Tibial nerve (tissue), 4 donors: ENCODE measurements around the gene UNC79. TPM values are rescaled to one million over a fixed set of nuclear protein-coding genes. Genes with fewer than 3 reads are reported as not detected.
A peak's percentile ranks its signal among the peaks of the same experiment; 100 is the strongest.

ENCODE experiments used
- DNase-seq, 2 donors: peaks; one replicate each; pipeline ENCODE4 v3.0.0-alpha.2; 2019; ENCODE audit warnings: low spot score in 2 of 2
- H3K27ac ChIP-seq, 4 donors: fragments of 200-600 bp; sonication (generic) in 3 of 4; one replicate each; pipeline ENCODE4 v1.5.1; 2017 to 2019; ENCODE audit warnings: mild to moderate bottlenecking in 1 of 4
- H3K27me3 ChIP-seq, 2 donors: fragments of 200-600 bp; sonication (generic) in 1 of 2; one replicate each; pipeline versions ENCODE4 v1.5.1 to v1.6.0; 2017 to 2019
- H3K36me3 ChIP-seq, 3 donors: fragments of 200-600 bp; sonication (generic); one replicate each; pipeline ENCODE4 v1.5.1; 2018 to 2019
- H3K4me1 ChIP-seq, 4 donors: fragments of 200-600 bp; sonication (generic) in 3 of 4; one replicate each; pipeline ENCODE4 v1.5.1; 2017 to 2019
- H3K4me3 ChIP-seq, 4 donors: fragments of 200-600 bp; sonication (generic) in 3 of 4; one replicate each; pipeline ENCODE4 v1.5.1; 2017 to 2019; ENCODE audit warnings: mild to moderate bottlenecking in 1 of 4, moderate library complexity in 1 of 4
- H3K9me3 ChIP-seq, 4 donors: fragments of 200-600 bp; sonication (generic) in 3 of 4; one replicate each; pipeline ENCODE4 v1.5.1; 2017 to 2019
- EP300 ChIP-seq, 2 donors: sonication (generic); formaldehyde crosslinking; IDR thresholded peaks; one replicate each; pipeline ENCODE4 v1.6.1; 2017; ENCODE audit warnings: antibody characterized with exemption in 2 of 2, mild to moderate bottlenecking in 1 of 2
- POLR2A ChIP-seq, 2 donors: fragments of 450-650 bp; IDR thresholded peaks; one replicate each; pipeline ENCODE4 v1.6.1; 2017; ENCODE audit warnings: antibody characterized with exemption in 2 of 2, mild to moderate bottlenecking in 2 of 2, moderate library complexity in 2 of 2
- WGBS, 2 donors: methylation state at CpG; one replicate each; pipeline ENCODE4 v1.1.5; 2018; 5-methylcytosine and 5-hydroxymethylcytosine counted together
- total RNA-seq, 4 donors: library from RNA; depleted of rRNA; stranded (reverse); fragments of >200 nt; gene quantifications; one replicate each; pipeline ENCODE4 v1.1.0, GENCODE V29; 2016
- TF ChIP-seq, protein P1 (sequence below), 5 experiments: fragments of 200-600 bp in 3 of 5; fragments of 450-650 bp in 2 of 5; sonication (generic) in 3 of 5; IDR thresholded peaks; one replicate each; pipeline ENCODE4 v1.5.1; 2016 to 2019; ENCODE audit warnings: antibody characterized with exemption in 5 of 5, mild to moderate bottlenecking in 3 of 5, moderate library complexity in 2 of 5

UNC79 gene
- total RNA-seq, 4 donors from 2014 or later = under 0.01 to 1.3 (median 0.21) TPM; not detected in 1

DNA sequence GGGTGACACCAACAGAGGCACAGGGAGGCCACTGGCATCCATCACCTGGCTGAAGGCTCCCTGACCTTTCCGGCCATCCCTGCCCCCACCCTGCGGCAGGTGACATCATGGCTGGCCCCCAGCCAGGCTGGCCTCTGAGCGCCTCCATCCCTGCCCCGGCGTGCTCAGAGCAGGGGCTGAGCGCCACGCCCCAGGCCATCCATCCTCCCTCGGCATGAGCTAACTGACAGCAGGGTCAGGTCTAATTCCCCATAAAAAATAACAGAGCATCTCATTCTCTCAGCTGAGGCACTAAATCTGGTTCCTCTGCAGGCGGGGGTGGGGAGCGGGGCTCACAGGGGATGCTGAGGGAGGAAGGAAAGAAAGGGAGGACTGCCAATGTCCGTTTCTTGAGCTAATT lies 306.9 kb downstream of the UNC79 start:
- H3K27me3 ChIP-seq = no peaks in the 10 kb centered on the region
- no peak overlapping the region for H3K4me3 ChIP-seq
- H3K27ac ChIP-seq = peak overlapping the region in 3 of 4 donors; percentile 32 to 62 (median 58)
- H3K36me3 ChIP-seq = peaks cover 0 to 8% (median 0%) of the 10 kb centered on the region in 3 donors
- H3K9me3 ChIP-seq = no peaks in the 10 kb centered on the region
- WGBS, 2 donors = 40 to 49% methylated on average over 11 of the region's 11 CpGs
- no peak for TF ChIP-seq EP300 (IDR thresholded peaks at IDR 0.05)
- TF ChIP-seq POLR2A (IDR thresholded peaks at IDR 0.05) = no peak
- no peak for DNase-seq
- peaks cover 0 to 63% (median 8%) of the 10 kb centered on the region in 4 donors for H3K4me1 ChIP-seq

DNA sequence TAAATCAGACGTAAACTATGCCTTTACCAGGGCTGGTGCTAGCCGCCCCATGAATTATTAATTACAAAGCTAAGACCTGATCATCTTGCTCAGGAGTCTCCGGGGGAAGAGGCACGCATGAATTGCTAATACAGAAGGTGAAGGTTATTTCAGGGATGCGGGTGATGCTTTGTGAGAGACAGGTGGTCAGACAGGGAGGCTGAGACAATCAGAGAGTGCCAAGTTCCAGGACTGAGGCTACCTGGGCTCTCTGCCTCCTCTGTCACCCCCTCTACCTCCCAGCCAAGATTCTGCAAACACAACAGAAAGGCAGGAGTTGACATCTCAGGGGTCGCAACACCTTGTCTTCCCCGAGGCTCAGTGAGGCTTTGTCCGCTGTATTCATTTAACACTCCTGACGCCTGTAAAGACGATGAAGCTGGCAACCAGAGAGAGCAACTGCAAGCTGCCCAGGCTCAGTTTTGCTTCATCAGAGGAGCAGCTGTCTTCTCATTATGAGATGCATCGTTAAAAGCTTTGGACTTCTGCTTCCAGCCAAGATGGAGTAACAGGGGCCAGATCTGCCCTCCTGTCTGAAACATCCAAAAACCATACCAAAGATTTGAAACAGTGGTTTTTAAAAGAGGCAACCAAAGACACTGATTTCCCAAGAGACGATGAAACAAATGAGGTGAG lies 311.0 kb downstream of the UNC79 start:
- H3K4me1 ChIP-seq = peaks cover 0 to 83% (median 37%) of the 10 kb centered on the region in 4 donors

DNA sequence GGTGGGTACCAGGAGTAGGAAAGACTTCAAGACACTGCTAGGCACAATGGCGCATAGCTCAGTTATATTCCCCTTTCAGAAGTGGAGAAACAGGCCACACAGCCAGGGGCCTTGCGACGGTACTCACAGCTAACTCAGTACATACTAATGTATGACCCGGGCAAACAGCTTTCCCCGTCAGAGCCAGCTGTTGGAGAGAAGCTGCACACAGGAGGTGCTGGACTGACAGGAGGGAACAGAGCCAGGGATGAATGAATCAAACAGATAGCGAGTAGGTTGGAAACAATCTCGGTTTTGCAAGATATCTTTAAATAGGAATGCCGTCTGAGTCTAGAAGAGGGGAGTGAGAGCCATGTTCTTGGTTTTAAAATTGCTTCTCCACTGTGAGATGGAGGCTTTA lies 312.0 kb downstream of the UNC79 start:
- Histone ChIP-seq H3K4me3 (no peak overlapping the region), H3K27me3 (no peaks in the 10 kb centered on the region), H3K36me3 (no peaks in the 10 kb centered on the region), H3K27ac (peak overlapping the region in 3 of 4 donors; percentile 36 to 92 (median 76)), H3K4me1 (peaks cover 0 to 83% (median 47%) of the 10 kb centered on the region in 4 donors), H3K9me3 (no peaks in the 10 kb centered on the region)
- TF ChIP-seq, protein P1, sequence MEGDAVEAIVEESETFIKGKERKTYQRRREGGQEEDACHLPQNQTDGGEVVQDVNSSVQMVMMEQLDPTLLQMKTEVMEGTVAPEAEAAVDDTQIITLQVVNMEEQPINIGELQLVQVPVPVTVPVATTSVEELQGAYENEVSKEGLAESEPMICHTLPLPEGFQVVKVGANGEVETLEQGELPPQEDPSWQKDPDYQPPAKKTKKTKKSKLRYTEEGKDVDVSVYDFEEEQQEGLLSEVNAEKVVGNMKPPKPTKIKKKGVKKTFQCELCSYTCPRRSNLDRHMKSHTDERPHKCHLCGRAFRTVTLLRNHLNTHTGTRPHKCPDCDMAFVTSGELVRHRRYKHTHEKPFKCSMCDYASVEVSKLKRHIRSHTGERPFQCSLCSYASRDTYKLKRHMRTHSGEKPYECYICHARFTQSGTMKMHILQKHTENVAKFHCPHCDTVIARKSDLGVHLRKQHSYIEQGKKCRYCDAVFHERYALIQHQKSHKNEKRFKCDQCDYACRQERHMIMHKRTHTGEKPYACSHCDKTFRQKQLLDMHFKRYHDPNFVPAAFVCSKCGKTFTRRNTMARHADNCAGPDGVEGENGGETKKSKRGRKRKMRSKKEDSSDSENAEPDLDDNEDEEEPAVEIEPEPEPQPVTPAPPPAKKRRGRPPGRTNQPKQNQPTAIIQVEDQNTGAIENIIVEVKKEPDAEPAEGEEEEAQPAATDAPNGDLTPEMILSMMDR (IDR thresholded peaks at IDR 0.05) = no peak
- TF ChIP-seq POLR2A (IDR thresholded peaks at IDR 0.05) (no peak), EP300 (IDR thresholded peaks at IDR 0.05) (no peak)
- no peak for DNase-seq
- WGBS, 2 donors = 37 to 59% methylated on average over 8 of the region's 8 CpGs

More for the DNA sequence above, 311.0 kb downstream of the UNC79 start:
- 78 to 80% methylated on average over 12 of the region's 12 CpGs for WGBS, 2 donors
- no peak for DNase-seq
- Histone ChIP-seq H3K36me3 (no peaks in the 10 kb centered on the region), H3K27ac (peak overlapping the region in 2 of 4 donors; percentile 76 to 92), H3K9me3 (no peaks in the 10 kb centered on the region), H3K27me3 (no peaks in the 10 kb centered on the region), H3K4me3 (no peak overlapping the region)
- TF ChIP-seq EP300 (IDR thresholded peaks at IDR 0.05) = no peak
- TF ChIP-seq POLR2A (IDR thresholded peaks at IDR 0.05) = no peak
- TF ChIP-seq, protein P1 (IDR thresholded peaks at IDR 0.05) = no peak

DNA sequence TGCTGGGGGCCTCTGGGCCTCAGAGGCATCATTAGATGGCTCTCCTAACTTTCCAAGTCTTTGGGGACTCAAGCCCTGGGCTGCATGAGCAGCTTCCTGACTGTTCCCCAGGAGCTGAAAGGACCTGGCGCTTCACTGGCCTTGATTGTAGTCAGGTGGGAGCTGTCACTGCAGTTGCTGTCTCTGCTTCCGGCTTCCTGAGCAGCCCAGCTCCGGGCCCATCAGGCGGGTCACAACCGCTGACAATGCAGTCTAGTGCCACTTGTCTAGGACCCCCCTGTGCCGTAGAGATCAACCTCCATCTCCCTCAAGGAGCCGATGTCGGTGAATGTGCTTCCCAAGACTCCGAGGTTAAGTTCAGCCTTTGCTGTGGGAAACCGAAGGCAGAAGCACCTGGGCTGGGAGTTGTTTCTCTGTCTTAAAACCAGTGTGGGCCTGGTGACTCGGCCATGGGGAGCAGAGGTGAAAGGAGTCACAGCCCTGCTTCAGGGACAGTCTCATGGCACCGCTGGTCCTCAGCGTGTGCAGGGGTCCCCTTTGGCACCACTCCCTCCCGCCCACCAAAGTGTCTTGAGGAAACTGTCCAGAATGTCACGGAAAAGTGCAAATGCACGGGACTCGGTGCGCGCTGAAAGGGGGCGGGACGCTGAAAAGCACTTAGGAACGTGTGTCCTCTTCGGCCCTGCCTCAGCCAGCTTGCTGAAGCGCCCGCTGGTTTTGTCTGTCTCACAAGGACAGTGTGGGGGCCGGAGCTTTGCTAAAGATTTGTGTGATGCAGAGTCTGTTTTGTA lies 312.7 kb downstream of the UNC79 start:
- 56 to 63% methylated on average over 25 of the region's 26 CpGs for WGBS, 2 donors
- no peak for DNase-seq
- no peaks in the 10 kb centered on the region for H3K27me3 ChIP-seq
- H3K9me3 ChIP-seq = no peaks in the 10 kb centered on the region
- TF ChIP-seq EP300 (IDR thresholded peaks at IDR 0.05) (no peak), POLR2A (IDR thresholded peaks at IDR 0.05) (no peak)
- TF ChIP-seq, protein P1 (IDR thresholded peaks at IDR 0.05) = no peak
- no peak overlapping the region for H3K4me3 ChIP-seq
- peak overlapping the region; percentile 23 to 92 (median 56) for H3K27ac ChIP-seq
- H3K36me3 ChIP-seq = no peaks in the 10 kb centered on the region
- H3K4me1 ChIP-seq = peaks cover 0 to 84% (median 51%) of the 10 kb centered on the region in 4 donors

DNA sequence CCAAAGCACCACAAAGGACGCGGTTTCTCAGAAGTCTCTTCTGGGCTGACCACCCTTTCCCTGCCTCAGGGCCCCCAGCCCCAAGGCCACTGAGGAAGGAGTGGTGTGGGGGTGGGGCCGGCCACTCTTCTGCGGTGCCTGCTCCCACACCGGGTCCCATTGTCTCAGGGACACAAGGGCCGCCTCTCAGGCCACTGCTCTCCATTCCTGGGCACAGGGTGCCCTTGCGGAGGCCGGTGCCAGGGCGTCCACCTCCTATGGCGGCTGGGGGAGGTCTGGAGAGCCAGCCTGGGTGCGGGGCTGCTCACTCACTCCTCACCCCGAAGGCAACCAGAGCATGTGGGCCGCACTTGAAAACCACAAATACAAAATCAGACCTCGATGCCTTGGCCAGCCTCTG lies 313.4 kb downstream of the UNC79 start:
- H3K4me1 ChIP-seq = peaks cover 0 to 84% (median 53%) of the 10 kb centered on the region in 4 donors
- DNase-seq = no peak
- no peaks in the 10 kb centered on the region for H3K27me3 ChIP-seq
- 57 to 60% methylated on average over 11 to 14 of the region's 14 CpGs for WGBS, 2 donors
- no peaks in the 10 kb centered on the region for H3K9me3 ChIP-seq
- H3K27ac ChIP-seq = peak overlapping the region; percentile 23 to 92 (median 72)
- H3K36me3 ChIP-seq = no peaks in the 10 kb centered on the region
- no peak overlapping the region for H3K4me3 ChIP-seq
- no peak for TF ChIP-seq EP300 (IDR thresholded peaks at IDR 0.05)
- TF ChIP-seq, protein P1 (IDR thresholded peaks at IDR 0.05) = no peak
- no peak for TF ChIP-seq POLR2A (IDR thresholded peaks at IDR 0.05)
